H9 (cell line): ENCODE data around the gene TMEM132C. TPM values are rescaled to one million over a fixed set of nuclear protein-coding genes. Genes with fewer than 3 reads are reported as not detected.

Source experiments
- DNase-seq: peaks from one replicate; pipeline ENCODE4 v3.0.0-alpha.2; 2017
- H2AFZ ChIP-seq: one replicate; pipeline ENCODE4 v1.6.1; 2013; ENCODE audit warnings: mild to moderate bottlenecking, low read length, control low read depth, moderate library complexity
- H2AK5ac ChIP-seq: 2 replicates; pipeline ENCODE4 v1.6.1; 2013; ENCODE audit warnings: low read length, control low read depth, mixed read lengths; ENCODE audit not compliant: insufficient read length
- H2BK120ac ChIP-seq: one replicate; pipeline ENCODE4 v1.6.1; 2013; ENCODE audit warnings: low read depth, mild to moderate bottlenecking, low read length, control low read depth, inconsistent platforms; ENCODE audit not compliant: poor library complexity, severe bottlenecking
- H2BK12ac ChIP-seq: 2 replicates; pipeline ENCODE4 v1.6.1; 2013; ENCODE audit warnings: low read length, control low read depth, mixed read lengths, low read depth; ENCODE audit not compliant: insufficient read length
- H2BK15ac ChIP-seq: 2 replicates; pipeline ENCODE4 v1.6.1; 2013; ENCODE audit warnings: low read depth, low read length, control low read depth
- H2BK20ac ChIP-seq: one replicate; pipeline ENCODE4 v1.6.1; 2013; ENCODE audit warnings: low read depth, mild to moderate bottlenecking, low read length, control low read depth, inconsistent platforms; ENCODE audit not compliant: poor library complexity, severe bottlenecking
- H2BK5ac ChIP-seq: 2 replicates; pipeline ENCODE4 v1.6.1; 2013; ENCODE audit warnings: low read length, control low read depth, mixed read lengths; ENCODE audit not compliant: insufficient read length
- H3K14ac ChIP-seq: 2 replicates; pipeline ENCODE4 v1.6.1; 2013; ENCODE audit warnings: low read length, control low read depth; ENCODE audit not compliant: insufficient read depth
- H3K18ac ChIP-seq: 2 replicates; pipeline ENCODE4 v1.6.1; 2013; ENCODE audit warnings: low read depth, mild to moderate bottlenecking, mixed read lengths, low read length, control low read depth; ENCODE audit not compliant: insufficient read length
- H3K23ac ChIP-seq: 2 replicates; pipeline ENCODE4 v1.6.1; 2013; ENCODE audit warnings: low read length, control low read depth, mixed read lengths, low read depth; ENCODE audit not compliant: insufficient read length
- H3K23me2 ChIP-seq: 2 replicates; pipeline ENCODE4 v1.6.1; 2013; ENCODE audit warnings: low read depth, mild to moderate bottlenecking, mixed read lengths, low read length, control low read depth; ENCODE audit not compliant: insufficient read length, poor library complexity, severe bottlenecking
- H3K27ac ChIP-seq: 2 replicates; pipeline ENCODE4 v1.5.1; 2013; ENCODE audit warnings: low read length, control low read depth, mixed read lengths, low read depth; ENCODE audit not compliant: insufficient read length
- H3K27me3 ChIP-seq: 2 replicates; pipeline ENCODE4 v1.6.1; 2013; ENCODE audit warnings: low read length, control low read depth, inconsistent platforms; ENCODE audit not compliant: insufficient read depth
- H3K4ac ChIP-seq: 2 replicates; pipeline ENCODE4 v1.6.1; 2013; ENCODE audit warnings: low read depth, mild to moderate bottlenecking, control low read depth, inconsistent platforms, low read length, moderate library complexity
- H3K4me1 ChIP-seq: 2 replicates; pipeline ENCODE4 v1.6.1; 2013; ENCODE audit warnings: low read length, control low read depth, inconsistent platforms; ENCODE audit not compliant: insufficient read depth
- H3K4me2 ChIP-seq: 2 replicates; pipeline ENCODE4 v1.6.1; 2013; ENCODE audit warnings: low read length, control low read depth, mixed read lengths; ENCODE audit not compliant: insufficient read length, insufficient read depth
- H3K56ac ChIP-seq: 2 replicates; pipeline ENCODE4 v1.6.1; 2013; ENCODE audit warnings: low read depth, mild to moderate bottlenecking, mixed read lengths, low read length, control low read depth; ENCODE audit not compliant: insufficient read length
- H3K79me1 ChIP-seq: 2 replicates; pipeline ENCODE4 v1.6.1; 2013; ENCODE audit warnings: low read depth, mild to moderate bottlenecking, moderate library complexity, low read length, control low read depth, inconsistent platforms; ENCODE audit not compliant: insufficient read depth, poor library complexity, severe bottlenecking
- H3K79me2 ChIP-seq: 2 replicates; pipeline ENCODE4 v1.6.1; 2013; ENCODE audit warnings: low read length, control low read depth, inconsistent platforms; ENCODE audit not compliant: insufficient read depth
- H3K9ac ChIP-seq: 2 replicates; pipeline ENCODE4 v1.6.1; 2013; ENCODE audit warnings: low read length, control low read depth, mixed read lengths; ENCODE audit not compliant: insufficient read length; ENCODE audit errors: extremely low read depth
- H3K9me3 ChIP-seq: one replicate; pipeline ENCODE4 v1.6.1; 2013; ENCODE audit warnings: low read depth, low read length, inconsistent platforms; ENCODE audit not compliant: control insufficient read depth
- H3T11ph ChIP-seq: one replicate; pipeline ENCODE4 v1.6.1; 2013; ENCODE audit warnings: mild to moderate bottlenecking, low read length, control low read depth, inconsistent platforms
- H4K20me1 ChIP-seq: one replicate; pipeline ENCODE4 v1.6.1; 2013; ENCODE audit not compliant: control insufficient read depth, insufficient read length, insufficient read depth
- H4K5ac ChIP-seq: 2 replicates; pipeline ENCODE4 v1.6.1; 2013; ENCODE audit warnings: low read depth, mild to moderate bottlenecking, mixed read lengths, low read length, control low read depth; ENCODE audit not compliant: insufficient read length
- H4K8ac ChIP-seq: replicated peaks from 2 replicates; pipeline ENCODE4 v1.6.1; 2013; ENCODE audit warnings: low read length, control low read depth, mixed read lengths, low read depth; ENCODE audit not compliant: insufficient read length
- H4K91ac ChIP-seq: 2 replicates; pipeline ENCODE4 v1.6.1; 2013; ENCODE audit warnings: low read depth, mild to moderate bottlenecking, moderate library complexity, mixed read lengths, low read length, control low read depth; ENCODE audit not compliant: insufficient read length
- H3K27ac Mint-ChIP-seq, 3 experiments: 2 replicates in 2 of 3; 3 replicates in 1 of 3; pipeline ENCODE4 v1.8.0; 2020 to 2021; ENCODE audit warnings: mixed read lengths in 3 of 3, mild to moderate bottlenecking in 1 of 3, moderate library complexity in 1 of 3
- H3K27me3 Mint-ChIP-seq: 2 replicates; pipeline ENCODE4 v1.8.0; 2021; ENCODE audit warnings: low read depth, mild to moderate bottlenecking, moderate library complexity, mixed read lengths
- H3K36me3 Mint-ChIP-seq, 3 experiments: 2 replicates in 2 of 3; 3 replicates in 1 of 3; pipeline ENCODE4 v1.8.0; 2020 to 2021; ENCODE audit warnings: low read depth in 3 of 3, mixed read lengths in 3 of 3; ENCODE audit not compliant: insufficient read depth in 1 of 3
- H3K4me1 Mint-ChIP-seq, 2 experiments: 2 replicates each; pipeline ENCODE4 v1.8.0; 2020; ENCODE audit warnings: mixed read lengths in 2 of 2
- H3K4me3 Mint-ChIP-seq, 2 experiments: 2 replicates in 1 of 2; 3 replicates in 1 of 2; pipeline ENCODE4 v1.8.0; 2020 to 2021; ENCODE audit warnings: mild to moderate bottlenecking in 2 of 2, mixed read lengths in 2 of 2, moderate library complexity in 1 of 2
- H3K9me3 Mint-ChIP-seq, 2 experiments: 2 replicates in 1 of 2; 3 replicates in 1 of 2; pipeline ENCODE4 v1.8.0; 2020; ENCODE audit warnings: mild to moderate bottlenecking in 2 of 2, mixed read lengths in 2 of 2, moderate library complexity in 1 of 2
- WGBS: extraction: QIAGEN DNeasy Blood & Tissue Kit; methylation state at CpG from one replicate; pipeline ENCODE4 v1.1.7; 2013; ENCODE audit warnings: missing lambda C conversion rate, low lambda C conversion rate, mixed read lengths; ENCODE audit not compliant: insufficient read length; ENCODE audit errors: extremely low coverage; 5-methylcytosine and 5-hydroxymethylcytosine counted together
- total RNA-seq: library from RNA; stranded (reverse); gene quantifications from 2 replicates; pipeline ENCODE4 v1.2.1, GENCODE V29; 2021
- TF ChIP-seq, protein P1 (sequence below): fragments of 200-600 bp; sonication (generic); conservative IDR thresholded peaks from 3 replicates; pipeline ENCODE4 v1.8.0; 2021; ENCODE audit warnings: antibody characterized with exemption, mild to moderate bottlenecking

Gene TMEM132C
- total RNA-seq, 1 experiment from 2014 or later: 0.22 TPM

DNA sequence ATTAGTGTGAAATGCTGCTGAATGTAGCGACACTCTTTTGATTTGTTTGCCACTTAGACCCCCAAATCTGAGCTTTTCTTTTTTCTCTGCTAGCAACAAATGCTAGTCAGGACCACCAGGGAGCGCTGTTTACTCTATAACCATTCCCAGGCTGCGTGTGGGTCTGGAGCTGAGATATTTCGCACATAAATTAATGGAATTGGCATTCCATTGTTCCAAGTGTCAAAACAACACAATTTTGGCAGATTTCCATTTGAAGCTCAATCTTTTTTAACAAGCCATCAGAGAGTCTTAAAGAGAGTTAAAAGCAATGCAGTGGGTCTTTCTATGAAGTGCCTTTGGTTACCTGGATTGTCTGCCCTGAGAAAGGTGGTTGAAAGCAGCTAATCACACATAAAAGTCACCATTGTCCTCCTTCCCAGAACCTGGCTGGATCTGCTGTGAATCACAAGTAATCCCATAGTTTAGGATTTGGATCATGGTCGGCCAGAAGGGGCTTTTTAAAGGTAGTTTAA is 7.4 kb upstream of the TMEM132C start:
- H3K9ac ChIP-seq: no peak overlapping the region
- H2BK120ac ChIP-seq: no peak overlapping the region
- no peak overlapping the region for H3K56ac ChIP-seq
- Mint-ChIP-seq H3K9me3 (peaks cover 10 to 14% of the 10 kb centered on the region in 2 experiments), H3K4me3 (no peak overlapping the region), H3K4me1 (peaks cover 4 to 6% of the 10 kb centered on the region in 2 experiments; a peak in 2 of 4 replicates), H3K27me3 (peaks cover 15% of the 10 kb centered on the region), H3K36me3 (peaks cover 0 to 8% (median 4%) of the 10 kb centered on the region in 3 experiments; a peak in 4 of 7 replicates), H3K27ac (no peak overlapping the region)
- H3K79me2 ChIP-seq: no peaks in the 10 kb centered on the region
- H4K20me1 ChIP-seq: no peaks in the 10 kb centered on the region
- TF ChIP-seq, protein P1, sequence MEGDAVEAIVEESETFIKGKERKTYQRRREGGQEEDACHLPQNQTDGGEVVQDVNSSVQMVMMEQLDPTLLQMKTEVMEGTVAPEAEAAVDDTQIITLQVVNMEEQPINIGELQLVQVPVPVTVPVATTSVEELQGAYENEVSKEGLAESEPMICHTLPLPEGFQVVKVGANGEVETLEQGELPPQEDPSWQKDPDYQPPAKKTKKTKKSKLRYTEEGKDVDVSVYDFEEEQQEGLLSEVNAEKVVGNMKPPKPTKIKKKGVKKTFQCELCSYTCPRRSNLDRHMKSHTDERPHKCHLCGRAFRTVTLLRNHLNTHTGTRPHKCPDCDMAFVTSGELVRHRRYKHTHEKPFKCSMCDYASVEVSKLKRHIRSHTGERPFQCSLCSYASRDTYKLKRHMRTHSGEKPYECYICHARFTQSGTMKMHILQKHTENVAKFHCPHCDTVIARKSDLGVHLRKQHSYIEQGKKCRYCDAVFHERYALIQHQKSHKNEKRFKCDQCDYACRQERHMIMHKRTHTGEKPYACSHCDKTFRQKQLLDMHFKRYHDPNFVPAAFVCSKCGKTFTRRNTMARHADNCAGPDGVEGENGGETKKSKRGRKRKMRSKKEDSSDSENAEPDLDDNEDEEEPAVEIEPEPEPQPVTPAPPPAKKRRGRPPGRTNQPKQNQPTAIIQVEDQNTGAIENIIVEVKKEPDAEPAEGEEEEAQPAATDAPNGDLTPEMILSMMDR: peak; percentile 90
- no peak overlapping the region for H4K91ac ChIP-seq
- no peak overlapping the region for H4K5ac ChIP-seq
- no peaks in the 10 kb centered on the region for H3K79me1 ChIP-seq
- H3K27ac ChIP-seq: no peak overlapping the region
- H3K4ac ChIP-seq: no peak overlapping the region
- H4K8ac ChIP-seq: no peak overlapping the region
- no peaks in the 10 kb centered on the region for H3K4me1 ChIP-seq
- H3K14ac ChIP-seq: no peak overlapping the region
- H2AFZ ChIP-seq: no peak overlapping the region
- H3K18ac ChIP-seq: no peak overlapping the region
- no peaks in the 10 kb centered on the region for H3K23me2 ChIP-seq
- H3K4me2 ChIP-seq: no peak overlapping the region
- no peak overlapping the region for H3K23ac ChIP-seq
- no peak overlapping the region for H2BK12ac ChIP-seq
- H2BK15ac ChIP-seq: no peak overlapping the region
- peak; percentile 68 for DNase-seq
- H3T11ph ChIP-seq: no peak overlapping the region
- H2AK5ac ChIP-seq: no peak overlapping the region
- H2BK5ac ChIP-seq: no peak overlapping the region
- H3K27me3 ChIP-seq: no peaks in the 10 kb centered on the region
- H2BK20ac ChIP-seq: no peak overlapping the region
- no CpG with 5 or more reads among the region's 5 CpGs for WGBS
- H3K9me3 ChIP-seq: no peaks in the 10 kb centered on the region
